Adipocyte (in vitro differentiated cells): ENCODE results near the gene CTRB2.

Experiments
- DNase-seq: peaks from one replicate; pipeline ENCODE4 v3.0.0-alpha.2; 2015; ENCODE audit warnings: low read depth
- H3K27me3 ChIP-seq: replicated peaks from 2 replicates; pipeline ENCODE4 v1.7.0; 2013; ENCODE audit warnings: mild to moderate bottlenecking, low read length, moderate library complexity; ENCODE audit not compliant: control insufficient read depth, insufficient read depth
- H3K36me3 ChIP-seq: 2 replicates; pipeline ENCODE4 v1.7.0; 2013; ENCODE audit warnings: low read length, mild to moderate bottlenecking, moderate library complexity; ENCODE audit not compliant: control insufficient read depth, insufficient read depth, severe bottlenecking
- H3K4me1 ChIP-seq: 2 replicates; pipeline ENCODE4 v1.7.0; 2013; ENCODE audit warnings: mild to moderate bottlenecking, low read length, moderate library complexity; ENCODE audit not compliant: control insufficient read depth, insufficient read depth
- H3K4me3 ChIP-seq: 2 replicates; pipeline ENCODE4 v1.7.0; 2013; ENCODE audit warnings: mild to moderate bottlenecking, low read length, moderate library complexity
- H3K9ac ChIP-seq: 2 replicates; pipeline ENCODE4 v1.7.0; 2013; ENCODE audit warnings: mild to moderate bottlenecking, low read length, moderate library complexity
- H3K9me3 ChIP-seq: 2 replicates; pipeline ENCODE4 v1.7.0; 2013; ENCODE audit warnings: mild to moderate bottlenecking, low read length, moderate library complexity; ENCODE audit not compliant: control insufficient read depth

The CTRB2 gene

DNA sequence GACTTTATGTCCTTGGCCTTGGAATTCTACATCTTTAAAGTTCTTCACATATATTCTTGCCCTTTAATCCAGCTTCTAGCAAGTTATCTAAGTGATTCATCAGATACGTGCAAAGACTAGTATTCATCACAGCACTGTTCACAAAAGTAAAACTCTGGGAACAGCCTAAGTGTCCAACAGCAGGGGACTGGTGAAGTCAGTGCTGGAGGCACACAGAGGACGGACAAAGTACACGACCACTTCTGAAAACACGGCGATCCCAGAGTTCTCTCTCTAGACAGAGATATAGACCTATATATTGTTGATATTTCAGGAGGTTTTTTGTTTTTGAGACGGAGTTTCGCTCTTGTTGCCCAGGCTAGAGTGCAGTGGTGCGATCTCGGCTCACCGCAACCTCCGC, 24.6 kb upstream of the CTRB2 start:
- no peak for DNase-seq
- Histone ChIP-seq H3K4me3 (no peak overlapping the region), H3K9ac (no peak overlapping the region), H3K9me3 (no peaks in the 10 kb centered on the region), H3K27me3 (no peaks in the 10 kb centered on the region), H3K4me1 (peaks cover 11% of the 10 kb centered on the region), H3K36me3 (peaks cover 75% of the 10 kb centered on the region)

DNA sequence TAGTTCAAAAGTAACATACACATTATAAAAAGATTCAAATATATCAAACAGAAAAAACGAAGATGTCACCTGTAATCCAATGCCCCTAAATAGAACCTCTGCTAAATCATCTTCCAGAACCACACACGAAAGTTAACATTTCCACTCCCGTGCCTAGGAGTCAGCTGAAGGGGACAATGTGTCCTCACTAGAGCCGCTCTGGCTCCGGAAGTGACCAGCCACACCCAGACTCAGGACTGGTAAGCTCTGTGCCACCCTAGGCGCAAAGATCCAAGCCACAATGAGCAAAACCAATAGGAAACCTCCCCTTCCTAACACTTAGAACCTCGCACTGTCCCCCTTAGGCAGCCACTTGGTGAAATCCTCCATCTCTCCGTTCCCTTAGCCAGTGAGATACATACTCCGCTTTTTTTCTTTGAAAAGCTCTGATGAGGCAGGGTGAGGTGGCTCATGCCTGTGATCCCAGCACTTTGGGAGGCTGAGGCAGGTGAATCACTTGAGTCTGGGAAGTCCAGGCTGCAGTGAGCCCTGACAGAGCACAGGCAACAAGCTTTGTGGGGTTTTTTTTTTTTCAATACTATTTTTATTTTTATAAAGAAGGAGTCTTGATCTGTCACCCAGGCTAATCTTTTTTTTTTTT, 23.6 kb upstream of the CTRB2 start:
- peaks cover 65% of the 10 kb centered on the region for H3K36me3 ChIP-seq
- H3K9ac ChIP-seq = no peak overlapping the region

DNA sequence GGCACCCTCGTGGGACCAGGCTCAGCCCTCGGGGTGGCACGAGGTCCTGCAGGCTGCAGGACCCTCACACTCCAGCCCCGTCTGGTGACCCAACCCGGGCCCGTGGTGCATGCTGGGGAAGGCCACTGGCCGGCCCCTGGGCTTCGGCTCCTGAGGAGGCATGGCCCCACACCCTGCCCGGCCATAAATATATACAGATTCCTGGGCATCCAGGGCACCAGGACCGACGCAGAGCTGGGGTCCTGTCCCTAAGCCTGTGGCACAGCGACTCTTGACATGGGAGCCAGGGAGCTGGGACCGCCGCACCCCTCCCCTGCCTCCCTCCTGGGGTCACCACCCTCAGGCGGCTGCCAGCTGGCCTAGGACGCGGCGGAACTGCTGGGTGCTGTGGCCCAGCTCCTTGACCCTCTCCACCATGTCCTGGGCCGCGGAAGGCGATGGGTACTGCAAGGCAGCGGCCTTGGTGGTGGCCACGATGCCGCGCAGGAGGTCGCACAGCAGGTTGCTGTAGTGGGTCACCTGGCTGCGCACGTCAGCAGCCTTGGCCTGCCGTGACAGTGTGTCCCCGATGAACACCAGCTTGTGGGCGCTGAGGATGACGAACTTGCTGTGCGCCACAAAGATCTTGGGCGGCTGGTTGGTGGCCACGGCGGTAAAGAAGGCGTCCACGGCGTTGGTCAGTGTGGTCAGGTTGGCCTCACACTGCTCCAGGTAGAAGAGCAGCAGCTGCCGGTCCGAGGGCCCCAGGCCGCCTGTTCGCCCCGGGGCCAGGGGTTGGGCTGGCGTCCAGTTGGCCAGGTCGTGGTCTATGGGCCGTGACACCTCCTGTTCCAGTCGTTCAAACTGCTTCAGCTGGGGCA, 22.4 kb upstream of the CTRB2 start:
- H3K9ac ChIP-seq = no peak overlapping the region
- H3K36me3 ChIP-seq = peaks cover 53% of the 10 kb centered on the region
- H3K9me3 ChIP-seq = no peaks in the 10 kb centered on the region
- peaks cover 8% of the 10 kb centered on the region for H3K4me1 ChIP-seq
- no peak overlapping the region for H3K4me3 ChIP-seq
- no peaks in the 10 kb centered on the region for H3K27me3 ChIP-seq
- no peak for DNase-seq

More for the DNA sequence above, 23.6 kb upstream of the CTRB2 start:
- no peak for DNase-seq
- Histone ChIP-seq H3K9me3 (no peaks in the 10 kb centered on the region), H3K4me3 (no peak overlapping the region), H3K27me3 (no peaks in the 10 kb centered on the region), H3K4me1 (peaks cover 11% of the 10 kb centered on the region)

DNA sequence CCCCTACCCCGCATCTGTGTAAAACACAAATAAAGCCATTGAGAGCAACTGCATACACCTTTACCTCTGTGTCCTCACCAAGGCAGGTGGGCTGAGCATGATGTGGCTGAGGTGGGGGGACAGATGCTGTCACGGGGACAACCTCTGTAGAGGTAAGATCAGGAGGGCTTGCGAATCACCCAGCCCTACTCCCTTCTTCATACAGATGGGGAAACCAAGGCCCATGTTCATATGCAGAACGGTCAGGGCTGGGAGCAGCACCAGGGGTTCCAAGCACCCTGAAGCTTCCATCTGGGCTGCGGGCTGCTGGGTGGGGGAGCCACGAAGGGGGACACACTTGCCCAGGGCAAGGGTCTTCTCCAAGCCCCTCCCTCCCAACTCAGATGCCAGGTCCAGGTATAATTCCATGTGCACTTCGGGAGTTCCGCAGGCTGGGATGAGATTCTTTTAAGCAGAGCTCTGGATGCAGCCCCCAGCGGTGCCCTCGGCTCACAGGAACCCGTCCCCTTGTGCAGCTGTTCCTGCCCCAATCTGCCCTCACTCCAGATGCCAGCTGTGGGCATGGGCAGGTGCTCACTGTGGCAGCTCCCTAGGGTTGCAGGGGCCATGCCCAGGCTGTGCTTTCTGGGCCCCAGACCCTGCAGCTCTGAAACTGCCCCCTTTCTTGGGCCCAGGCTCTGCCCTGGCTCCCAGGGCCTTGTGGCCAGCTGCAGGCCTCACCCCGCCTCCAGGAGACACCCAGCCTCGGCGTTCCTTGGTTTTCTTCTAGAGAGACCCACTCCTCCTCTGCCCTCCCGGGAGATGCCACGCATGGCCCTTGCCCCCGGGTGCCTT, 21.4 kb upstream of the CTRB2 start:
- Histone ChIP-seq H3K9ac (no peak overlapping the region), H3K4me3 (no peak overlapping the region), H3K9me3 (no peaks in the 10 kb centered on the region), H3K36me3 (peaks cover 46% of the 10 kb centered on the region), H3K27me3 (no peaks in the 10 kb centered on the region), H3K4me1 (no peaks in the 10 kb centered on the region)
- no peak for DNase-seq

DNA sequence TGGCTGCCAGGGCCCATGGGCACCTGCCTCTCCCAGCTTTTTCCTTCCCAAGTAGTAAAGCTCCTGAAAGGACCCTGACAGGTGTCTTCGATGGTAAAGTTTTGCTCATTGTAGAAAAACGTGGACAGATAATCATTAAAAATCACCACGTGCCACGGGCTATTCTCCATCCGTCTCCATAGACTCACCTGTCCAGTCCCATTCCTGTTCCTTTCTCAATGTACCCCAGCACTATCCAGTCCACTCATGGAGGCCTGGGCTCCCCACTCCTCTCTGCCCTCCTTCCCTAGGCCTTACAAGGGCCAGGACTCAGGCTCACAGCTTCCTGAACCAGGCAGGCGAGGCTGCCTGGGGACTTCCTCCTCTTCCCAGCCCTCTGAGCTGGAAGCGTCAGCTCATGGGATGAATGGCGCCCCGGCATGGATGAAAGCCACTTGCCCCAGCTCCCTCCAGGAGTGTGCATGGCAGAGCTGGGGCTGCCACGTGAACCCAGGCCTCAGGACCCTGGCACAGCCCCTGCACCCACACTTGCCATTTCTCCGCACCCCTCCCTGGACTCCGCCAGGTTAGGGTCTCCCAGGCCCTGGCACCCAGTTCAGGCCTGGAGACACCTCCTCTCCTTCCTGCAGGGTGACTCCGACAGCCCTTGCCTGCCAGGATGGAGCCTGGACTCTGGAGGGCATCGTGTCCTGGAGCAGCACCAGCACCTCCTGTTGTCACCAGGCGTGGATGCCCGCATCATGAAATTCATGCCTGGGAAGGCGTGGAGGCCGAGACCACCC, 20.6 kb upstream of the CTRB2 start:
- Histone ChIP-seq H3K27me3 (no peaks in the 10 kb centered on the region), H3K9ac (no peak overlapping the region), H3K36me3 (peaks cover 38% of the 10 kb centered on the region), H3K9me3 (no peaks in the 10 kb centered on the region), H3K4me1 (no peaks in the 10 kb centered on the region), H3K4me3 (no peak overlapping the region)
- DNase-seq = no peak

DNA sequence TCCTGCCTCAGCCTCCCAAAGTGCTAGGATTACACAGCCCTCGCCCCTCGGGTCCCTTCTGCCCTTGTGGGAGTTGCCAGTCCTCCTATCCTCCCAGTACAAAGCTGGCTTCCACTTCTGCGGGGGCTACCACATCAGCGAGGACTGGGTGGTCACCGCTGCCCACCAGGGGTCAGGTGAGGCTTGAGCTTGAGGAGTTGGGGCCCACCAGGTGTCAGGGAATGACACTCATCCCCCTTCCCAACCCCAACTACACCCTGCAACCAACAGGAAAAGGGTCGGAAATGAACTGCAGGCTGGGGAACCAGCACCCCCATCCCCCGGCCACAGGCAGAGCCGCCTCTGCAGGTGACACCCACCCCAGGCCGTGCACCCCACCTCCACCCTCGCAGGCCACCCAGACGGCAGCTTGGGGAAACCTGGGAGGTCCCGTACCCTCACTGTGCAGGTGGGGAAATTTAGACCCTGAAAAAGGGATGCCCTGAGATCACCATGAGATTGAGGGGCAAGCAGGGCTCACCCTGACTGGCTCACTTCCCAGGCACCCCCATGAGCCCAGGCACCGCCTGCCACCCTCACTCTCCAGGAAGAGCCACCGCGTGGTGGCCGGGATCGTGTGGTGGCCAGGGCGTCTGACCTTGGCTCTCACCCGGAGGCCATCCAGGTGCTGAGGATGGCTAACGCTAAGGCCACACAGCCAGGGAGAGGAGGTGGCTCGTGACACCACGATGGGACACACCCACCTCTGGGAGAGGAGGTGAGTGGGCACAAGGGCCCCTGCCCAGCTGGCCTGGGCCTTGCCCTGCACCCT, 19.8 kb upstream of the CTRB2 start:
- Histone ChIP-seq H3K9ac (no peak overlapping the region), H3K9me3 (no peaks in the 10 kb centered on the region)
- no peak for DNase-seq

DNA sequence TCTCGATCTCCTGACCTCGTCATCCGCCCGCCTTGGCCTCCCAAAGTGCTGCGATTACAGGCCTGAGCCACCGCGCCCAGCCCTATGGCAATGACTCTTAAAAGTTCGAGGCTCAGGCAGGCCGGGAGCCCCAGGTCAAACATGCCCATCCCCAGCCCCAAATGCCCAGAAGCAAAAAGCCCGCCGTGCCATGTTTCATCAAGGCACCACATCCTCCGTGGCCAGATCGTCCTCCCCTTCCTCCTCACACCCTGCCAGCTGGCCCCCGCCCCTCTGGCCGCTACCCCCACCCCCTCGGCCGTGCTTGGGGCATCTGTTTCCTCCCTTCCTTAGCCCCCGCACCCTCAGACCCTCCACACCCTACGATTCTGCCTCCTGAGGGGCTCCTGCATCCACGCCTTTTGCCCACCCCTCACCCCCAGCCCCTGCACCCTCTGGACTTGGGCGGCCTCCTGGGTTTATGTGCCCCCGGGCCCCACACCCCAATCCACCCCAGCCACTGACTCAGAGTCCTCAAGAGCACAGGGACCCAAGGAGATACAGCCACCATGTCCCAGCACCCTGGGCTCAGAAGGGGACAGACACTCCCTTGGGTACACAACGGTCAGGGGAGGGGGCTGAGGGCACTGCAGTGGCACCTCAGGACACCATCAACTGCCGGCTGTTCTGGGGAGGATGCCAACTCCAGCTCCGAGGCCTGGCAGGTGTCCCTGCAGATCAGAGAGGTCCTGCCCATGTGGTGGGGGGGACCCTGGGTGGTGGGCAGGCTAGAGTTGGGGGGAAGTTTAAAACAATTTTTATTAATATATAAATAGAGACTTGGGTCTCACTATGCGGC, 18.9 kb upstream of the CTRB2 start:
- Histone ChIP-seq H3K9ac (no peak overlapping the region), H3K36me3 (peaks cover 31% of the 10 kb centered on the region)

More for the DNA sequence above, 19.8 kb upstream of the CTRB2 start:
- no peaks in the 10 kb centered on the region for H3K4me1 ChIP-seq
- H3K4me3 ChIP-seq = no peak overlapping the region
- H3K27me3 ChIP-seq = no peaks in the 10 kb centered on the region
- peaks cover 34% of the 10 kb centered on the region for H3K36me3 ChIP-seq

DNA sequence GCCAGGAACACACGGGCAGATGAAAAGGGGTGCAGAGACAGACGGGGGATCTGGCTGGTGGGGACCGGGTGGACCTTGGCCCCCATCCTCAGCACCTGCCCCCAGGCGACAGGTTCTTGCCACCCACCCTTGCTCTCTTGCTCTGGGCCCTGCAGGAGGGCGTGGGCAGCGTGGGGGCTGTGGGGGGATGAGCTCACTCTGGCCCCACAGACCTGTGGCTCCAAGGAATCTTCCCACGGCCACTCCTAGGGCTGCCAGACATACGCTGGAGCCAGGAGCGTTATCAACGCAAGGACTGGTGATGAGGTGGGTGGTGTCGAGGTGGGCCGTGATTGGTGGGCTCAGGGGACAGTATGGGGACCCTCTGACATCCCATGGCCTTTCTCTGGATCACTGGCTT, 18.1 kb upstream of the CTRB2 start:
- Histone ChIP-seq H3K4me3 (no peak overlapping the region), H3K9ac (no peak overlapping the region), H3K36me3 (peaks cover 26% of the 10 kb centered on the region), H3K9me3 (no peaks in the 10 kb centered on the region), H3K4me1 (no peaks in the 10 kb centered on the region), H3K27me3 (no peaks in the 10 kb centered on the region)
- DNase-seq = no peak

More for the DNA sequence above, 18.9 kb upstream of the CTRB2 start:
- no peaks in the 10 kb centered on the region for H3K4me1 ChIP-seq
- no peaks in the 10 kb centered on the region for H3K9me3 ChIP-seq
- DNase-seq = no peak
- H3K27me3 ChIP-seq = no peaks in the 10 kb centered on the region
- H3K4me3 ChIP-seq = no peak overlapping the region

DNA sequence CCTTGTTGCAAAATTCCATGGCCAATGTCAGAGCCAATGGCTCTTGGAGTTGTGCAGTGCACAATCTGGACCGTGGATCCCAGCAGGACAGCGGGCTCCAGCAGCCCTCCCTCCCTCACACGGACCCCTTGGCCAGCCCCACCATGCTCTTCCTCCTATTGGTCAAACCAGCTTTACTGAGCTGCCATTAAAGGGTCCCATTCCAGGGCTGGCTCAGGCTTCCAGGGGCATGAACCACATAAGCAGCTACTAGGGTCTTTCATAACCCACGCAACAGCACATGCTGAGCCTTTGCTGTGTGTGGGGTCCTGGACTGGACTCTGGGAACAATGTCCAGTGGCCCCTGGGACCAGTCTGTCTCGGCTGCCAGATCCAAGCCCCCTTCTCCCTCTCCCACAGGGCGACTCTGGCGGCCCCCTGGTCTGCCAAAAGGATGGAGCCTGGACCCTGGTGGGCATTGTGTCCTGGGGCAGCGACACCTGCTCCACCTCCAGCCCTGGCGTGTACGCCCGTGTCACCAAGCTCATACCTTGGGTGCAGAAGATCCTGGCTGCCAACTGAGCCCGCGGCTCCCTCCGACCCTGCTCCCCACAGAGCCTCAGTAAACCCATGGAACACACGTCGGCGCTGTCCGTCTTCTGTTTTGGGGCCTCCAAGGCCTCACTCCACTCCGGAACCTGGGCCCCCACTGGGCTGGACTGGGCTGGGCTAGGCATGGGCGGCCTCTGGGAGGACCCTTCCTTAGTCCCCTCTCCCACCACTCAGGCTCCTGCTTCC, 17.5 kb upstream of the CTRB2 start:
- no peak overlapping the region for H3K4me3 ChIP-seq
- H3K9ac ChIP-seq = no peak overlapping the region
- no peaks in the 10 kb centered on the region for H3K27me3 ChIP-seq
- no peaks in the 10 kb centered on the region for H3K9me3 ChIP-seq
- peaks cover 20% of the 10 kb centered on the region for H3K36me3 ChIP-seq
- no peaks in the 10 kb centered on the region for H3K4me1 ChIP-seq
- no peak for DNase-seq
